GM23338 (cell line): ENCODE results near the gene LPO.

Source experiments
- CREB1 ChIP-seq: fragments of 250-450 bp; sonication (Bioruptor Pico); IDR thresholded peaks from 2 replicates; pipeline ENCODE4 v1.5.0; 2020; ENCODE audit warnings: low read depth, mild to moderate bottlenecking, moderate library complexity
- EZH2 ChIP-seq: fragments of 200-600 bp; sonication (generic); IDR thresholded peaks from one replicate; pipeline ENCODE4 v1.8.0; 2017; ENCODE audit warnings: antibody characterized with exemption, mild to moderate bottlenecking, low read depth; ENCODE audit not compliant: unreplicated experiment
- EZH2phosphoT487 ChIP-seq: fragments of 200-600 bp; sonication (generic); IDR thresholded peaks from one replicate; pipeline ENCODE4 v1.8.1; 2018; ENCODE audit warnings: antibody characterized with exemption; ENCODE audit not compliant: unreplicated experiment
- JUNB ChIP-seq: IDR thresholded peaks from one replicate; pipeline ENCODE4 v1.6.1; 2016; ENCODE audit warnings: antibody characterized with exemption; ENCODE audit not compliant: unreplicated experiment
- POLR2AphosphoS5 ChIP-seq: IDR thresholded peaks from 2 replicates; pipeline ENCODE4 v1.6.1; 2016; ENCODE audit warnings: antibody characterized with exemption, low read depth
- STAT1 ChIP-seq: IDR thresholded peaks from one replicate; pipeline ENCODE4 v1.6.1; 2016; ENCODE audit warnings: antibody characterized with exemption; ENCODE audit not compliant: unreplicated experiment
- TF ChIP-seq, protein P1 (sequence below), 2 experiments: fragments of 200-600 bp in 1 of 2; sonication (generic) in 1 of 2; conservative IDR thresholded peaks; 2 replicates each; pipeline versions ENCODE4 v1.5.1 to v1.6.1; 2016 to 2017; ENCODE audit warnings: antibody characterized with exemption in 2 of 2, low read depth in 2 of 2, mild to moderate bottlenecking in 2 of 2, moderate library complexity in 1 of 2
- TF ChIP-seq, protein P2 (sequence below): IDR thresholded peaks from 2 replicates; pipeline ENCODE4 v1.6.1; 2016; ENCODE audit warnings: antibody characterized with exemption
- TF ChIP-seq, protein P3 (sequence below): IDR thresholded peaks from one replicate; pipeline ENCODE4 v1.6.1; 2018; ENCODE audit warnings: antibody characterized with exemption; ENCODE audit not compliant: unreplicated experiment

DNA sequence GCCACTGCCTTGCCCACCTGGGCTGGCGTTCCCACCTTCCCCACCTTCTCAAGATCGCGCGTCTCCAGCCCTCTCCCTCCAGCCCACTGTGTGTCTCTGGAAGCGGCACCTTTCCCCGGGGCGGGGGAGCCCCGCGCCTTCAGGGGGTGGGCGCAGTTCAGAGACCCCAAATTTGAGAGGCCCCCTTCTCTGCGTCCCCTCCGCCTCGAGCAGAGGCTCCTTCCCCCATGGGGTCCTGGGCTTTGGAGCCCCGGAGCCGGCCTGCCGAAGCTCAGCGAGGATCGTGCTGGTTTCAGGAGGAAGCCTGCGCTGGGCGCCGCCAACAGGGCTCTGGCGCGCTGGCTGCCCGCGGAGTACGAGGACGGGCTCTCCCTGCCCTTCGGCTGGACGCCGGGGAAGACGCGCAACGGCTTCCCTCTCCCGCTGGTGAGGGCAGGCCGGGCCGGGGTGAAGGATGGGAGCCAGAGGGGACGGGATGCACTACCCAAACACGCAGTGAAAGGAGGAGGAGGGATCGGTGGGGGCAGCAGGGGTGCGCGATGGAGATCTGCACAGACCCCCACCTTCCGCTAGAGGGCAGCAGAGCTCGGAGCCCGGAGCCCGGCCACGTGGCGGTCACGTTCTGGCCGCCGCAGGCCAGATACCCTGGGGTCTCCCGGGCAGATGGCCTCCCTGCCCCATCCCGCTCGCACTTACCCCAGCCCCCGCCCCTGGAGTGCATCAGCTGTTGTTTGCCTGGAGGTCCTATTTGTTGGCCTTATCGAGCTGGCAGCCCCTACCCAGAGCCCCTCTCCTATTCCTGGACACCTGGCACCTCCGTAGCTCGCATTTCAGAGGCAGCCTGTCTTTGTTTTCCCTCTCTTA lies 11.1 kb downstream of the LPO start:
- peak; percentile 18 for TF ChIP-seq EZH2
- TF ChIP-seq POLR2AphosphoS5 = no peak
- TF ChIP-seq, protein P1, sequence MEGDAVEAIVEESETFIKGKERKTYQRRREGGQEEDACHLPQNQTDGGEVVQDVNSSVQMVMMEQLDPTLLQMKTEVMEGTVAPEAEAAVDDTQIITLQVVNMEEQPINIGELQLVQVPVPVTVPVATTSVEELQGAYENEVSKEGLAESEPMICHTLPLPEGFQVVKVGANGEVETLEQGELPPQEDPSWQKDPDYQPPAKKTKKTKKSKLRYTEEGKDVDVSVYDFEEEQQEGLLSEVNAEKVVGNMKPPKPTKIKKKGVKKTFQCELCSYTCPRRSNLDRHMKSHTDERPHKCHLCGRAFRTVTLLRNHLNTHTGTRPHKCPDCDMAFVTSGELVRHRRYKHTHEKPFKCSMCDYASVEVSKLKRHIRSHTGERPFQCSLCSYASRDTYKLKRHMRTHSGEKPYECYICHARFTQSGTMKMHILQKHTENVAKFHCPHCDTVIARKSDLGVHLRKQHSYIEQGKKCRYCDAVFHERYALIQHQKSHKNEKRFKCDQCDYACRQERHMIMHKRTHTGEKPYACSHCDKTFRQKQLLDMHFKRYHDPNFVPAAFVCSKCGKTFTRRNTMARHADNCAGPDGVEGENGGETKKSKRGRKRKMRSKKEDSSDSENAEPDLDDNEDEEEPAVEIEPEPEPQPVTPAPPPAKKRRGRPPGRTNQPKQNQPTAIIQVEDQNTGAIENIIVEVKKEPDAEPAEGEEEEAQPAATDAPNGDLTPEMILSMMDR (conservative IDR thresholded peaks at IDR 0.05; ENCODE audit: low read depth in 2 of 2) = peak; percentile 76 to 78
- TF ChIP-seq JUNB = no peak
- TF ChIP-seq, protein P2, sequence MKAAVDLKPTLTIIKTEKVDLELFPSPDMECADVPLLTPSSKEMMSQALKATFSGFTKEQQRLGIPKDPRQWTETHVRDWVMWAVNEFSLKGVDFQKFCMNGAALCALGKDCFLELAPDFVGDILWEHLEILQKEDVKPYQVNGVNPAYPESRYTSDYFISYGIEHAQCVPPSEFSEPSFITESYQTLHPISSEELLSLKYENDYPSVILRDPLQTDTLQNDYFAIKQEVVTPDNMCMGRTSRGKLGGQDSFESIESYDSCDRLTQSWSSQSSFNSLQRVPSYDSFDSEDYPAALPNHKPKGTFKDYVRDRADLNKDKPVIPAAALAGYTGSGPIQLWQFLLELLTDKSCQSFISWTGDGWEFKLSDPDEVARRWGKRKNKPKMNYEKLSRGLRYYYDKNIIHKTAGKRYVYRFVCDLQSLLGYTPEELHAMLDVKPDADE = no peak
- no peak for TF ChIP-seq STAT1
- TF ChIP-seq EZH2phosphoT487 = no peak
- TF ChIP-seq, protein P3, sequence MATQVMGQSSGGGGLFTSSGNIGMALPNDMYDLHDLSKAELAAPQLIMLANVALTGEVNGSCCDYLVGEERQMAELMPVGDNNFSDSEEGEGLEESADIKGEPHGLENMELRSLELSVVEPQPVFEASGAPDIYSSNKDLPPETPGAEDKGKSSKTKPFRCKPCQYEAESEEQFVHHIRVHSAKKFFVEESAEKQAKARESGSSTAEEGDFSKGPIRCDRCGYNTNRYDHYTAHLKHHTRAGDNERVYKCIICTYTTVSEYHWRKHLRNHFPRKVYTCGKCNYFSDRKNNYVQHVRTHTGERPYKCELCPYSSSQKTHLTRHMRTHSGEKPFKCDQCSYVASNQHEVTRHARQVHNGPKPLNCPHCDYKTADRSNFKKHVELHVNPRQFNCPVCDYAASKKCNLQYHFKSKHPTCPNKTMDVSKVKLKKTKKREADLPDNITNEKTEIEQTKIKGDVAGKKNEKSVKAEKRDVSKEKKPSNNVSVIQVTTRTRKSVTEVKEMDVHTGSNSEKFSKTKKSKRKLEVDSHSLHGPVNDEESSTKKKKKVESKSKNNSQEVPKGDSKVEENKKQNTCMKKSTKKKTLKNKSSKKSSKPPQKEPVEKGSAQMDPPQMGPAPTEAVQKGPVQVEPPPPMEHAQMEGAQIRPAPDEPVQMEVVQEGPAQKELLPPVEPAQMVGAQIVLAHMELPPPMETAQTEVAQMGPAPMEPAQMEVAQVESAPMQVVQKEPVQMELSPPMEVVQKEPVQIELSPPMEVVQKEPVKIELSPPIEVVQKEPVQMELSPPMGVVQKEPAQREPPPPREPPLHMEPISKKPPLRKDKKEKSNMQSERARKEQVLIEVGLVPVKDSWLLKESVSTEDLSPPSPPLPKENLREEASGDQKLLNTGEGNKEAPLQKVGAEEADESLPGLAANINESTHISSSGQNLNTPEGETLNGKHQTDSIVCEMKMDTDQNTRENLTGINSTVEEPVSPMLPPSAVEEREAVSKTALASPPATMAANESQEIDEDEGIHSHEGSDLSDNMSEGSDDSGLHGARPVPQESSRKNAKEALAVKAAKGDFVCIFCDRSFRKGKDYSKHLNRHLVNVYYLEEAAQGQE = no peak
- TF ChIP-seq CREB1 (CRISPR knock-in tag) = peak; percentile 43
